IPS-18c (cell line): Measurements from ENCODE around the gene FYCO1.
"Not testable (repeated sequence)": the region's sequence is repeated elsewhere in the genome, so short reads cannot be mapped to it uniquely, and the experiment has no call there.

Source experiments
- H3K4me3 ChIP-seq: 2 replicates; pipeline ENCODE4 v1.7.0; 2013; ENCODE audit warnings: low read depth, mild to moderate bottlenecking, low read length, moderate library complexity; ENCODE audit not compliant: insufficient read depth
- H3K9me3 ChIP-seq: one replicate; pipeline ENCODE4 v1.6.1; 2013; ENCODE audit warnings: mild to moderate bottlenecking, low read length, moderate library complexity; ENCODE audit not compliant: control insufficient read depth, insufficient read depth

FYCO1 gene

DNA sequence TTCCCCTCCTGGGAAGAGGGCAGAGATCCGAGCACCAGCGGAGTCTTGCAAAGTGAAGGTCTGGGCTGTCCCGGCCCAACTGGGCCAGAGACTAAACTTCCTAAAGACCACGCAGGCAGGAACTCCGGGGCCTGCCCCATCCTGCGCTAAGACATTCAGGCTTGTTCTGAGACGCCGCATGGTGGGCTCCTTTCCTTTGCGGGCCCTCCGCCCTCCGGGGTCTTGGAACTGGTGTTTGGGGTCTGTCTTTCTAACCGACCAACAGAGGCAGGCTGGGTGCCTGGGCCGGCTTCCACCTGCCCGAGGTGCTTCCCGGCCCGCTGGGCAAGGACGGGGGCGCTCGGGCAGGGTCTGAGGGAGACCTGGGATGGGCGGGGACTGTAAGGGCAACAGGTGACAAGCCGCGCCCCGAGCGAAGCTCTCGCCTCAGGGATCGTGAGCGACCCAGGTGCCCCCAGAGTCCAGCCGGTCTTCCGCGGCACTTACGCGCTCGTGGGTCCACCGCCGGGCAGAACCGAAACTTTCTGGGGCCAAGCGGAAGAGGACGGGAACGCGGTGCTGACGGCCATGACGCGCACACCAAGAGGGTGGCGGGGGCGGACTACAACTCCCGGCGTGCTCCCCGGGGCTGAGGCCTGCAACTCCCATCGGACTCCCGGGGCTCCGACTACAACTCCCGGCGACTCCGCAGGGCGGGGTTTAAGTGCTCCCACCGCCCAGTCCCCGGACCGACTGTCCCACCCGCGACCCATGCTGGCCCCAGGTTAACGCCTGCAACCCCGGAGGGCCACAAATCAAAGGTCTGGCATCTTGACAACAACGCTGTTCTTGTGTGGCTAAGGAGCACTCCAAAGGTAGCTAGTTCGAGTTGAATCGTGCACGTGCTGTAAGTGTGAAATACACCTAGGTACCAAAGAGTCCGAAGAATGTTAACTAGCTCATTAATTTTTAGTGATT is at the start of gene FYCO1:
Gene FYCO1 (minus strand): TSS at position 589 of the 957 bp plus-strand sequence. CDS start 10,914 bp downstream, outside the sequence.
- peak within 1 kb of the TSS; percentile 93 for H3K4me3 ChIP-seq
- no peaks in the 10 kb centered on the region for H3K9me3 ChIP-seq

DNA sequence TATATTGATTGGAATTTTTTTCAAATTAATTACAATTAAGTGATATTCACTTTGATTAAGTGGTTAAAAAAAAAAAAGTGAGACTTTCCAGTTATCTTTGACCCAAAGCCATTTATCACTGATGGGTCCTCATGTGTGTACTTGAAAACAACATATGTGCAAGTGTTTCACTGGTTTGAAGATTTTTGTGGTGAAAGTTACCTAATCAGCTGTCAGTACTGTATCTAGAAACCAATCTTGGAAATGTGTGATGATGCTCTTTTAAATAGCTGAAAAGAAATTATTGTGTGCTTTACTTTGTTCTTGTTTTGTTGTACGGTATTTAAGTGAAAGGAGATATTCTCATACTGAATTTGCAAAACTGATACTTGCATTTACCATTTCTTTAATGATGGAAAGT is 43.3 kb upstream of the FYCO1 start:
- no peak overlapping the region for H3K4me3 ChIP-seq
- H3K9me3 ChIP-seq = no peaks in the 10 kb centered on the region

DNA sequence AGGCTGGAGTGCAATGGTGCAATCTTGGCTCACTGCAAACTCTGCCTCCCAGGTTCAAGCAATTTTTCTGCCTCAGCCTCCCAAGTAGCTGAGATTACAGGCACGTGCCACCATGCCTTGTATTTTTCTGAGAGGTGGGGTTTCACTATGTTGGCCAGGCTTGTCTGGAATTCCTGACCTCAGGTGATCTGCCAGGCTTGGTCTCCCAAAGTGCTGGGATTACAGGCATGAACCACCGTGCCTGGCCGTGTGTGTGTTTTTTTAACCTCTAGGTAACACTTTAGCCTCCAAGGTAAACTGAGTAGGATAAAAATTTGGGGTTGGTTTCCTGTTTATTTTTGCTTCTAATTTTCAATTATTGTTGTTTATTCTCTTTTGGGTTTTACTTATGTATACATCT is 42.4 kb upstream of the FYCO1 start:
- not testable (repeated sequence) for H3K9me3 ChIP-seq, H3K4me3 ChIP-seq

DNA sequence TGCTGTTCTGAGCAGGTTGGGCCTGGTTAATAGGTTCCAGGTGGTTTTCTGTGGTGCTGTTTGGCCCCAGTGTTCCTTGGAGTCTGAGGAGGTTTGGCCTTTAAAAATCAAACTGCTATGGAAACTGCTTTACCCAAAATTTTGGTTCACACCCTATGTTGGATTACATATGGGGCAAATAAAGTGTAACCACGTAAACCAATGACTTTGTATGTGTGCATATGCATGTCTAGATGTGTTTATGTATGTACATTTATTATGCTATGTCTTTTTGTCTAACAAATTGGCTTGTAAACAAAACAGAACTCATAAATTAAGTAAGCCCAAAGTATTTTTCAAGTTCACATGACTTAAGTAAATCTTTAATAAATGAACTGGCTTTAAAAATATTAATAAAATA is 40.6 kb upstream of the FYCO1 start:
- H3K4me3 ChIP-seq = no peak overlapping the region
- H3K9me3 ChIP-seq = no peaks in the 10 kb centered on the region

DNA sequence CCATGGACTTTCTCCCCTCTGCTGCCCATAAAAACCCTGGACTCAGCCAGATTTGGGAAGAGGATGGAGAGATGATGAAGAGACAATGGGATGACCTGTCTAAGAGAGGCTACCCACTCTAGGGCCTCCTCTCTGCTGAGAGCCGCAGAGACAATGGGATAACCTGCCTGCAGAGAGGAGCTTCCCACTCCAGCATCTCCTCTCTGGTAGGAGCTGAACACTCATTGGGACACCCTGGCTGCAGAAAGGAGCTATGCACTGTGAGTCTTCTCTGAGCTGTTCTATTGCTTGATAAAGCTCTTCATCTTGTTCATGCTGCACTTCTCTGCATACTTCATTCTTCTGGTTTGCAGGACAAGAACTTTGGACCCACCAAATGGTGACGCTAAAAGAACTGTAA is 36.1 kb upstream of the FYCO1 start:
- peaks cover 2% of the 10 kb centered on the region for H3K9me3 ChIP-seq
- H3K4me3 ChIP-seq = no peak overlapping the region

DNA sequence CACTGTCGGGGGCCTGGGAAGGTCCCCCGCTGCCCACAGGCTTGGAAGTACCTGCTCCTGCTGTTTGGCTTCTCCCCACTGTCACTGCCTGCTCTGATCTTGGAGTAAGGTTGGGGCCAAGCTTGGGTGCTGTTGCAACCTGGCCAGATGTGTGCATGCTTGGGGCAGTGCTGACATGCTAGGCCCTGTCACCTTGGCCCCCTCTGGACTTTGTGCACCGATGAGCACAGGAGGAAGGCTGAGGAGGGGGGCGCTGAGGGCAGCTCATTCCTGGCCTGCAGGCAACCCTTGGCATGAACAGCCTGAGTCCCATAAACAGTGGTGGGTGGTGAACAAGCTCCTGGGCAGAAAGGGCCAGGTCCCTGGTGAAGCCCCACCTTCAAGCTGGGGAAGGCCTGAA is 35.6 kb upstream of the FYCO1 start:
- Histone ChIP-seq H3K9me3 (peaks cover 2% of the 10 kb centered on the region), H3K4me3 (no peak overlapping the region)

DNA sequence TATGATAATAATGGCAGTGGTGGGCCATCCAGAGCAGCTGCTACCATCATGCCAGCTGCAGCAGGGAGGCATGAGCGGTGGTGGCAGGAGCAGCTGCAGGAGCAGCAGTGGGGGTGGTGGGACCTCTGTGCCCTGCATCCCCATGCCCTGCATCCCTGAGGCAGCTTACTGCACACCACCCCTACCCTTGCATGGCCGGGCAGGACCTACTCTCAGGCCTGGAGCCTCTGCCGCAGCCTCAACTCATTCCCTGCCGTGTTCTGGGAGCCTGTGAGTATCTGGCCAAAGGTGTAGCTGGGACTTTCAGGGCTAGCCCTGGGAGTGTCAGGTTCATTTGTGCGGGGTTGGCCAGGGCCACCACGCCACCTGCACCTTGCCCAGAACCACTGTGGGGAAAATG is 35.0 kb upstream of the FYCO1 start:
- Histone ChIP-seq H3K9me3 (peaks cover 2% of the 10 kb centered on the region), H3K4me3 (no peak overlapping the region)

DNA sequence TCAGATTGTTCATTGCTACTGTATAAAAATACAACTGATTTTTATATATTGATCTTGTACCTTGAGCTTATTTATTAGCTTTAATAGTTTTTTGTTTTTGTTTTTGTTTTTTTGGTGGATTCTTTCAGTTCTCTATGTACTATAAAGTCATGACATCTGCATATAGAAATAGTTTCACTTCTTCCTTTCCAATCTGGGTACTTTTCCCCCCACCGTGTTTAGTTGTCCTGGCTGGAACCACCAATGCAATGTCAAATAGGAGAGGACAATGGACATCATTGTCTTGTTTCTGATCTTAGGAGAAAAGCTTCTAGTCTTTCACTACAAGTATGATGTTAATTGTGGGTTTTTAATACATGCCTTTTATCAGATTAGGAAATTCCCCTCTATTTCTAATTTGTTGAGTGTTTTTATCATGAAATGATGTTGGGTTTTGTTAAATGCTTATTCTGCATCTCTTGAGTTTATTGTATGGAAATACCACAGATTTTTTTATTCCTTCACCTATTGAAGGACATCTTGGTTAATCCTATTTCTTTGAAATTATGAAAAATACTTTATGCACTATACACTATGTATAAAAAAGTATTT is 34.4 kb upstream of the FYCO1 start:
- Histone ChIP-seq H3K4me3 (no peak overlapping the region), H3K9me3 (peaks cover 2% of the 10 kb centered on the region)

DNA sequence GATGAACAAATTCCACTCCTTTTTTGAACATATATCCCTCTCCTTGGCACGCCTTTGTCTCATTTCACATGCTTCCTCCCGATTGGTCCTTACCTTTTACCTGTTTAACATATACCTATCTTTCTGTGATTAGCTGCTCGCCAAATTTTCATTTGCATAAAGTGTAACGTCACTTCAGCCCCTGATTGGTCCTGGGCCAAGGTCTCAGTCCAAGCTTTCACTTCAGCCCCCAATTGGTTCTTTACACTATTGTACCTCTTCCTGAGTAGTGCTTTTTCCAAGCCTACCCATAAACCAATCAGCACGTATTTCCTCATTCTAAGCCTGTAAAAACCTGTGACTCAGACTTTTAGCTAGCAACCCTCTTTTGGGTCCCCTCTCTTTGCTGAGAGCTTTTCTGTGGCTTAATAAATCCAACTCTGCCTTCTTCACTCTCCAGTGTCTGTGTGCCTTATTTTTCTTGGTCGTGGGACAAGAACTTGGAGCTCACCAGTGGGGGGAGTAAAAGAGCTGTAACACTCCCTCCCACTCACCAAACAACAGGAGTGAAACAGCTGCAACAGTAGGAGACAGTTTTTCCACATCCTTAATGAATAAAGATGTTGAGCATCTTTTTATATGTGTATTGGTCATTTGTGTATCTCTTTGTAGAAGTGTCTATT is 32.2 kb upstream of the FYCO1 start:
- Histone ChIP-seq H3K9me3 (peaks cover 2% of the 10 kb centered on the region), H3K4me3 (no peak overlapping the region)

DNA sequence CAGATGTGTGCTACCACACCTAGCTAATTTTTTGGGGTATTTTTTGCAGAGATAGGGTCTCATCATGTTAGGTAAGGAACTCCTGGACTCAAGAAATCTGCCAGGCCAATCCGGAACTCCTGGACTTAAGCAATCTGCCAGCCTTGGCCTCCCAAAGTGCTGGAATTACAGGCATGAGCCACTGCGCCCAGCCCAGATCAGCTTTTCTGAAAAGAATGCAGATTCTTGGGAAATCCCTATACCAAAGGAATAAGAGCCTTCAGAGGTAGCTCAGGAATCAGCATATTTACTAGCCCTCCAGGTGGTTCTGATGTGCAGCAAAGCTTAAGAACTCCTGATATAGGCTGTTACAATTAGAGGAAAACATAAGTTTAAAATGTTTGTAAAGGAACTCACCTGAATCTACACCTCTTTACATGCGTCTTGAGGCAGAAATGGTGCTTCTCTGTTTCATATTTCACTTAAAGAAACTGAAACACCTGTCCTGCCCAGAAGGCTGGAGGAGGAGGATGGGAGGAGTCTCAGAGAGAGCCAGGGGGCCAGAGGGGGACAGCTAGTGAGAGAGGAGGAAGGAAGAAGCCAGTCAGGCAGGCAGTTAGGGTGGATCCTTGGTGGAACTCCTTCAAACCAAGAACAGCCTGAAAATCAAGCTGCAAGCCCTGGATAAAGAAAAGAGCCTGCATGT is 31.5 kb upstream of the FYCO1 start, which contains the start of gene XCR1:
Gene XCR1 (minus strand): TSS at position 463 of the 685 bp plus-strand sequence. CDS start 5,536 bp downstream, outside the sequence.
- Histone ChIP-seq H3K4me3 (no peak within 1 kb of the TSS), H3K9me3 (peaks cover 2% of the 10 kb centered on the region)

DNA sequence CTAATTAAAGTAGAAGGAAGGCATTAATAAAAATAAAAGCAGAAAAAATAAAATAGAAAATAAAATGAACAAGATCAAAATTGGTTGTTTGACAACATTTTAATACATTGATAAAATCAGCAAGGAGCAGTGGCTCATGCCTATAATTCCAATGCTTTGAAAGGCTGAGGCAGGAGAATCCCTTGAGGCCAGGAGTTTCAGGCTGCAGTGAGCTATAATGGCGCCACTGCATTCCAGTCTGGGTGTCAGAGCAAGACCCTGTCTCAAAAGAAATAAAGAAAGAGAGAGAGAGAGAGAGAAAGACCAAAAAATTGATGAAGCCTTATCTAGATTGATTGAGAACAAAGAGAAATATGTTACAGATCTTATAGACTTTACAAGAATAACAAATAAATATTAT is 29.5 kb upstream of the FYCO1 start:
- no peak overlapping the region for H3K4me3 ChIP-seq

DNA sequence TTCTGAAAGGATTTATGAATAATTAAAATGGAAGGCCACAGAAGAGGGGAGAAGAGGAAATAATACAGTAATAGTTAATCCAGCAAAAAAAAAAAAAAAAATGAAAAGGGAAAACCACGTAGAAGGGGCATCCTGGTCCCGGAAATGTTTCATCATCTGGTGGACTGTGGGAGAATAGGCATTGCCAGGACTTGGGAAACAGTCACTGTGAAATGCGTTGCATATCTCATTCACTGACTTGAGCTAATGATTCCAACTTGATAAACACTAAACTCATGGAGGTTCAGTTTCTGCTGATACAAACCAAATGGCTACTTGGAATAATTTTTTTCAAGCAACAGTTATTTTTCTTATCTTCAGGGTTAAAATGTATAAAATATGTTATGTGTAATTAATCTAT is 28.5 kb upstream of the FYCO1 start:
- no peak overlapping the region for H3K4me3 ChIP-seq
- peaks cover 2% of the 10 kb centered on the region for H3K9me3 ChIP-seq

More for the DNA sequence above, 29.5 kb upstream of the FYCO1 start:
- peaks cover 2% of the 10 kb centered on the region for H3K9me3 ChIP-seq

DNA sequence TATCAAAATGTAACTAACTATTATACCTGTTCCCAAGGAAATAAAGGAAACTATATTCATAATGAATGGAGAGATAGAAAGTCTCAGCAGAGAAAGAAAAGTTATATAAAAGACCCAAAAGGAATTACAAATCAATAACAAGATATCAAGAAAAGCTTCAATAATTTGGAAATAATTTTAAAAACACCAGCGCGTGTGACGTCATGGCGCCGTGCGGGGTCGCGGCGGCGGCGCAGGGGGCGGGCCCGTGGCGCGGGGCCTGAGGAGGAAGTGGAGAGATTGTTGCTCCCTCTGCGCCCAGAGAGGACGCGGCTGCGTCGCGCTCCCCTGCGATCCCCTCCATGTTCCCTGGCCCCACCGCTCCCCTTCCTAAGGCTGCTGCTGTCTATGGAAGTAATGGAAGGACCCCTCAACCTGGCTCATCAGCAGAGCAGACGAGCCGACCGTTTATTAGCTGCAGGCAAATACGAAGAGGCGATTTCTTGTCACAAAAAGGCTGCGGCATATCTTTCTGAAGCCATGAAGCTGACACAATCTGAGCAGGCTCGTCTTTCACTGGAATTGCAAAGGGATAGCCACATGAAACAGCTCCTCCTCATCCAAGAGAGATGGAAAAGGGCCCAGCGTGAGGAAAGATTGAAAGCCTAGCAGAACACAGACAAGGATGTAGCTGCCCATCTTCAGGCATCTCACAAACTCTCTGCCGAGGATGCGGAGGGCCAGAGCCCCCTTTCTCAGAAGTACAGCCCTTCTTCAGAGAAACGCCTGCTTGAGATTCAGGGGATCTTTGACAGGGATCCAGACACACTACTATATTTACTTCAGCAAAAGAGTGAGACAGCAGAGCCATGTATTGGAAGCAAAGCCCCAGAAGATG is 27.5 kb upstream of the FYCO1 start:
- Histone ChIP-seq H3K4me3 (no peak overlapping the region), H3K9me3 (peaks cover 2% of the 10 kb centered on the region)

DNA sequence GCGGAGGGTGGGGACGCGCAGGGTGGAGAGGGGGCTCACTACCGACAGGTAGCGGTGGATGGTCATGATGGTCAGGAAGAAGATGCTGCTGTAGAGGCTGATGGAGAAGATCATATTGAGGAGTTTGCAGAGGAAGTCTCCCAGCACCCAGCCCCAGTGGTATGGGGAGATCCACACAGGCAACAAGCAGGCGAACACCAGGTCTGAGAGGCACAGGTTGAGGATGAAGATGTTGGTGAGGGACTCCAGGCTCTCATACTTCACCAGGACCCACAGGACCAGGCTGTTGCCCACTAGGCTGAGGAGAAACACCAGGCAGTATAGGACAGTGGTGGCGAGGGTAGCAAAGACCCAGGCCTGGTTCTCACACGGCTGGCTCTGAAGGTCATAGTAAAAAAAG is 25.9 kb upstream of the FYCO1 start:
- Histone ChIP-seq H3K9me3 (no peaks in the 10 kb centered on the region), H3K4me3 (no peak overlapping the region)

DNA sequence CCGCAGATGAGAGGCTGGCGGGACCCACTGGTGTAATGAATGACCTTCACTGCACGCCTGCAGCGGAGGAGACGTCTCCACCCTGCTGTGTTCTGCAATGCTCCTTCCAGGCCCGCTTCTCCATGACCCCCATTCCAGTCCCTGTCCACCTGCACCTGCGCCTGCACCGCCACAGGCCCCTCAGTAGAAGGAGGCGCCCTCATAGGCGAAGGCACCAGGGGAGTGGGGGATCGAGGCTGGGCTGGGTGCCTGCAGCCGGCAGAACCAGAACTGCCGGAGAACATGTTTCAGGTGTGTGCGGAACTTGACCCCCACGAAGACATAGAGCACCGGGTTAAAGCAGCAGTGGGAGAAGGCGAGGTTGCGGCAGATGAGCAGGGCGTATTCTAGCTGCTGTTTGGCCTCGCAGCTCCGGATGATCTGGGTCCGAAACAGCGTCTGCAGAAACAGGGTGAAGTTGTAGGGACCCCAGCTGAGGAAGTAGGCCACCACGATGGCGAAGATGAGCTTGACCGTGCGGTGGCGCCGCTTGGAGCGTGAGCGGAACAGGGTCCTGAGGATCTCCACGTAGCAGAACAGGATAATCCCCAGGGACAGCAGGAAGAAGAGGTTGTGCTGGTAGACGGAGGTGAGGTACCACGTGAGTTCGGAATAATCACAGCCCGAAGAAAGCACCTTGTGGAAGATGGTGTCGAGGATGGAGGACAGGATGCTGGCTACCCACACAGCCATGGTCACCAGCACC is 25.3 kb upstream of the FYCO1 start:
- H3K9me3 ChIP-seq = no peaks in the 10 kb centered on the region
- H3K4me3 ChIP-seq = no peak overlapping the region

DNA sequence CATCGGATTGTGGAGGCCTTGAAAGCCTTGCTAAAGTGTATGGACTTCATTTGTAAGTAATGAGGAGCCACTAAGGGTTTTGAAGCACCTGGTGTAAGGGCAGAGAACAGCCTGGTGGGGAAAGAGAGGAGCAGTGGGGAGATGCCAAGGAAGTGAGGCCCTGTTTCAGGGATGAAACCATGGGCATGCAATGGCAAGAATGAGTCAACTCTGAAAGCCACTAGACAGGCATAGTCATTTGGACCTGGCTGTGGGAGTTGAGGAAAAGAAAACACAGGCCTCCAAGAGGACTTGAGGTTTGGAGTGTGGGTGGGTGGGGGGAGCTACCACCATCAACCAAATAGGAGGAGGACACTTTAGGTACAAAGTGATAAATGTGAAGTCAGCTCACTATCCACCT is 24.1 kb upstream of the FYCO1 start:
- no peaks in the 10 kb centered on the region for H3K9me3 ChIP-seq
- no peak overlapping the region for H3K4me3 ChIP-seq
